Measurements from ENCODE around the gene TGFB1I1. TPM values are rescaled to one million over a fixed set of nuclear protein-coding genes. Genes with fewer than 3 reads are reported as not detected.

The TGFB1I1 gene
- total and polyA plus RNA-seq, 2 of the 13 experiments (the other 11 are each of a cell fraction or from before 2014, with no cell fraction given): 0.80 to 2.9 TPM

GRCh38 chr16:31507929-31508705 is 36.2 kb downstream of the TGFB1I1 start, which contains the start of gene RUSF1 (continued):
- TF ChIP-seq ZNF710 (CRISPR knock-in tag; IDR thresholded peaks at IDR 0.05; ENCODE audit: borderline replicate concordance): peak; percentile 85
- TF ChIP-seq TFAP4 (IDR thresholded peaks at IDR 0.05; ENCODE audit: borderline replicate concordance, low read depth): no peak; the same call in 1 of the 2 replicates
- TF ChIP-seq NCOA5 (CRISPR knock-in tag; IDR thresholded peaks at IDR 0.05): no peak
- no peak for TF ChIP-seq NR2F6 (IDR thresholded peaks at IDR 0.05)
- TF ChIP-seq NR2F6 (CRISPR knock-in tag; IDR thresholded peaks at IDR 0.05): peak; percentile 74
- peak; percentile 63 for TF ChIP-seq PITX1 (CRISPR knock-in tag; IDR thresholded peaks at IDR 0.05)
- peak; percentile 70 for TF ChIP-seq SKIL (CRISPR knock-in tag; IDR thresholded peaks at IDR 0.05; ENCODE audit: borderline replicate concordance)
- TF ChIP-seq TCF7L2 (IDR thresholded peaks at IDR 0.05; ENCODE audit: low read depth, low read length): no peak
- TF ChIP-seq TBL1XR1 (IDR thresholded peaks at IDR 0.05; ENCODE audit: borderline replicate concordance, low read length, partially characterized antibody): no peak
- TF ChIP-seq TGIF2 (CRISPR knock-in tag; IDR thresholded peaks at IDR 0.05): peak; percentile 79; the same call in 1 of the 2 replicates
- TF ChIP-seq GATAD2A (CRISPR knock-in tag; IDR thresholded peaks at IDR 0.05): peak; percentile 72
- peak; percentile 74; the same call in 1 of the 2 replicates for TF ChIP-seq ZNF383 (CRISPR knock-in tag; IDR thresholded peaks at IDR 0.05; ENCODE audit: borderline replicate concordance)
- TF ChIP-seq CREBL2 (CRISPR knock-in tag; IDR thresholded peaks at IDR 0.05; ENCODE audit: borderline replicate concordance): no peak
- TF ChIP-seq NR2F1 (CRISPR knock-in tag; IDR thresholded peaks at IDR 0.05): 0 out of 4 replicates have a peak, but pooled peaks of 1 of the 2 experiments have one; percentile 0
- TF ChIP-seq ESRRA (CRISPR knock-in tag; IDR thresholded peaks at IDR 0.05; ENCODE audit: low read depth): peak; percentile 88; the same call in 1 of the 2 replicates
- TF ChIP-seq TEAD3 (CRISPR knock-in tag; optimal IDR thresholded peaks at IDR 0.05; ENCODE audit: borderline replicate concordance): peak; percentile 52
- peak; percentile 83; the same call in 1 of the 2 replicates for TF ChIP-seq ZNF616 (CRISPR knock-in tag; IDR thresholded peaks at IDR 0.05; ENCODE audit: low read depth)
- peak; percentile 98 for TF ChIP-seq ZNF446 (CRISPR knock-in tag; IDR thresholded peaks at IDR 0.05)
- TF ChIP-seq ZNF329 (CRISPR knock-in tag; IDR thresholded peaks at IDR 0.05; ENCODE audit: low read depth): peak; percentile 93
- TF ChIP-seq ZNF317 (CRISPR knock-in tag; IDR thresholded peaks at IDR 0.05): peak; percentile 83; the same call in 1 of the 2 replicates
- TF ChIP-seq ZBTB7B (CRISPR knock-in tag; IDR thresholded peaks at IDR 0.05): peak; percentile 86
- TF ChIP-seq SMYD3 (CRISPR knock-in tag; IDR thresholded peaks at IDR 0.05): peak; percentile 63; the same call in 1 of the 2 replicates
- peak; percentile 94 for TF ChIP-seq HNRNPLL (IDR thresholded peaks at IDR 0.05; ENCODE audit: low read depth, low read length, poor library complexity, severe bottlenecking)
- TF ChIP-seq ZNF431 (CRISPR knock-in tag; IDR thresholded peaks at IDR 0.05; ENCODE audit: borderline replicate concordance, low read depth): peak; percentile 76; the same call in 1 of the 2 replicates
- TF ChIP-seq NFE2L1 (CRISPR knock-in tag; IDR thresholded peaks at IDR 0.05; ENCODE audit: borderline replicate concordance): peak; percentile 76; the same call in 1 of the 2 replicates
- no peak for TF ChIP-seq ZBTB8A (CRISPR knock-in tag; IDR thresholded peaks at IDR 0.05; ENCODE audit: borderline replicate concordance, low read depth)
